K562 (cell line): Measurements from ENCODE around the gene ANO8. TPM values are rescaled to one million over a fixed set of nuclear protein-coding genes. Genes with fewer than 3 reads are reported as not detected.

Experiments
- CBX8 ChIP-seq: fragments of 200-600 bp; sonication (generic); IDR thresholded peaks from 2 replicates; pipeline ENCODE4 v1.6.1; 2012; ENCODE audit warnings: borderline replicate concordance, mixed run types, low read depth, mild to moderate bottlenecking, moderate library complexity, mixed read lengths, low read length, control low read depth, inconsistent platforms; ENCODE audit not compliant: poor library complexity, severe bottlenecking; ENCODE audit errors: extremely low read depth
- JUNB ChIP-seq: fragments of 450-650 bp; formaldehyde crosslinking; conservative IDR thresholded peaks from 2 replicates; pipeline ENCODE4 v1.4.0; 2020; ENCODE audit warnings: mild to moderate bottlenecking
- NFRKB ChIP-seq: fragments of 450-650 bp; IDR thresholded peaks from 2 replicates; pipeline ENCODE4 v1.6.1; 2016; ENCODE audit warnings: low read depth
- PHTF2 ChIP-seq: fragments of 250-450 bp; sonication (Bioruptor Pico); IDR thresholded peaks from 2 replicates; pipeline ENCODE4 v1.5.0; 2021; ENCODE audit warnings: mild to moderate bottlenecking
- PTBP1 ChIP-seq: fragments of 200-400 bp; formaldehyde crosslinking; IDR thresholded peaks from 2 replicates; pipeline ENCODE4 v1.6.1; 2017; ENCODE audit warnings: low read depth, low read length
- RHOXF2B ChIP-seq: fragments of 250-450 bp; sonication (Bioruptor Pico); conservative IDR thresholded peaks from 2 replicates; pipeline ENCODE4 v1.5.1; 2021
- SPI1 ChIP-seq: IDR thresholded peaks from 2 replicates; pipeline ENCODE4 v1.6.1; 2011; ENCODE audit warnings: low read depth, low read length, control low read depth, borderline replicate concordance
- SRSF7 ChIP-seq: fragments of 200-400 bp; formaldehyde crosslinking; optimal IDR thresholded peaks from 2 replicates; pipeline ENCODE3; 2017; ENCODE audit warnings: mild to moderate bottlenecking, low read depth, low read length
- polyA plus RNA-seq, 8 experiments: library from polyadenylated mRNA; depleted of rRNA in 4 of 8; stranded (reverse) in 5 of 8; unstranded in 3 of 8; fragments of >200 nt; fragmentation: Nextera tagmentation in 2 of 8; fragmentation: Illumina TruSeq in 1 of 8; extraction: Ambion mirVana in 2 of 8; extraction: Trizol in 1 of 8; gene quantifications; 2 replicates each; pipeline versions ENCODE4 v1.2.1 to v1.2.3, GENCODE V29; 2011 to 2014; ENCODE audit warnings: inconsistent platforms in 1 of 8, missing spikeins in 1 of 8
- total RNA-seq, 7 experiments: library from RNA; depleted of rRNA in 6 of 7; stranded (reverse); fragments of >200 nt in 6 of 7; fragmentation: Illumina TruSeq in 2 of 7; extraction: Trizol in 2 of 7; gene quantifications; 2 replicates each; pipeline versions ENCODE4 v1.2.1 to v1.2.3, GENCODE V29; 2011 to 2021; ENCODE audit warnings: low replicate concordance in 1 of 7
- TF ChIP-seq, protein P1 (sequence below): IDR thresholded peaks from 2 replicates; pipeline ENCODE4 v1.6.1; 2011; ENCODE audit warnings: borderline replicate concordance, low read depth, mild to moderate bottlenecking, moderate library complexity, low read length; ENCODE audit not compliant: insufficient read depth, poor library complexity, severe bottlenecking
- TF ChIP-seq, protein P2 (sequence below), 2 experiments: fragments of 450-650 bp in 1 of 2; sonication (generic) in 1 of 2; formaldehyde crosslinking in 1 of 2; IDR thresholded peaks in 1 of 2; conservative IDR thresholded peaks in 1 of 2; 2 replicates each; pipeline versions ENCODE4 v1.6.1 to v1.8.1; 2016 to 2023; ENCODE audit warnings: mild to moderate bottlenecking in 2 of 2, moderate library complexity in 2 of 2, inconsistent platforms in 1 of 2, missing genetic modification reagents in 1 of 2
- TF ChIP-seq, protein P3 (sequence below), 2 experiments: fragments of 450-650 bp in 1 of 2; sonication (generic) in 1 of 2; formaldehyde crosslinking in 1 of 2; IDR thresholded peaks; 2 replicates each; pipeline versions ENCODE4 v1.7.1 to v1.9.0; 2016 to 2022; ENCODE audit warnings: inconsistent platforms in 1 of 2, mild to moderate bottlenecking in 1 of 2, missing genetic modification reagents in 1 of 2

The ANO8 gene
- total and polyA plus RNA-seq, 9 of the 15 experiments (the other 6 are each of a cell fraction or from before 2014, with no cell fraction given): 0.07 to 7.6 (median 2.3) TPM; not detected in 1

DNA sequence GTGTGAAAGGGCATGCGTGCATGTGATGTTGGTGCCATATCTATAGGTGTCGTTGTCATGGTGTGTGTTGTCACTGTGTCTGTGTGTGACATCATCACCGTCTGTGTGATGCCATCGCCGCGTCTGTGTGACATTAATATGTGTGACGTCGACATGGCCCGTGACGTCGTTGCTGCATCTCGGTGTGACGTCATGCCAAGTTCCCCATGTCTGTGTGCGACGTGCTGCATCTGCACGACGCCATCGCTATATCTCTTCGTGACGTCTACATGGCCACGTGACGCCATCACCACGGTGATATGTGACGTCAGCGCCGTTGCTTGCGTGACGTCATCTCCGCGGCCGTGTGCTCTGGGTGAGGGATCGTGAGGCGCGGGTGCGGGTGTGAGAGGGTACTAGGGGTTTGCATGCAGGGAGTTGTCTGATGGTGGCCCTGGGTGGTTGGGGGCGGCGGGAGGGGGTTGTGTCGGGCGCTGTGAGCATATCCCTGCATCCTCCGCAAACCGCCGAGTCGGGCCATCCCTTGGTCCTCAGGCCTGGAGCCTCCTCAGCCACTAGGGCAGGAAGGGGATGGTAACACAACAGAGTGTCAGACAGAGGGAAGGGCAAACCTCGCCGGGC, 17.3 kb upstream of the ANO8 start (continued):
- TF ChIP-seq, protein P1, sequence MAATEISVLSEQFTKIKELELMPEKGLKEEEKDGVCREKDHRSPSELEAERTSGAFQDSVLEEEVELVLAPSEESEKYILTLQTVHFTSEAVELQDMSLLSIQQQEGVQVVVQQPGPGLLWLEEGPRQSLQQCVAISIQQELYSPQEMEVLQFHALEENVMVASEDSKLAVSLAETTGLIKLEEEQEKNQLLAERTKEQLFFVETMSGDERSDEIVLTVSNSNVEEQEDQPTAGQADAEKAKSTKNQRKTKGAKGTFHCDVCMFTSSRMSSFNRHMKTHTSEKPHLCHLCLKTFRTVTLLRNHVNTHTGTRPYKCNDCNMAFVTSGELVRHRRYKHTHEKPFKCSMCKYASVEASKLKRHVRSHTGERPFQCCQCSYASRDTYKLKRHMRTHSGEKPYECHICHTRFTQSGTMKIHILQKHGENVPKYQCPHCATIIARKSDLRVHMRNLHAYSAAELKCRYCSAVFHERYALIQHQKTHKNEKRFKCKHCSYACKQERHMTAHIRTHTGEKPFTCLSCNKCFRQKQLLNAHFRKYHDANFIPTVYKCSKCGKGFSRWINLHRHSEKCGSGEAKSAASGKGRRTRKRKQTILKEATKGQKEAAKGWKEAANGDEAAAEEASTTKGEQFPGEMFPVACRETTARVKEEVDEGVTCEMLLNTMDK: no peak
- TF ChIP-seq, protein P2, sequence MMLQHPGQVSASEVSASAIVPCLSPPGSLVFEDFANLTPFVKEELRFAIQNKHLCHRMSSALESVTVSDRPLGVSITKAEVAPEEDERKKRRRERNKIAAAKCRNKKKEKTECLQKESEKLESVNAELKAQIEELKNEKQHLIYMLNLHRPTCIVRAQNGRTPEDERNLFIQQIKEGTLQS (IDR thresholded peaks at IDR 0.05): peak; percentile 97
- TF ChIP-seq, protein P2 (CRISPR knock-in tag; conservative IDR thresholded peaks at IDR 0.05): no peak
- TF ChIP-seq SRSF7: no peak
- no peak for TF ChIP-seq NFRKB
- TF ChIP-seq JUNB: peak; percentile 50; the same call in 1 of the 2 replicates
- TF ChIP-seq SPI1: no peak
- TF ChIP-seq PHTF2: no peak
- TF ChIP-seq CBX8: no peak
- TF ChIP-seq PTBP1: no peak
- TF ChIP-seq, protein P3, sequence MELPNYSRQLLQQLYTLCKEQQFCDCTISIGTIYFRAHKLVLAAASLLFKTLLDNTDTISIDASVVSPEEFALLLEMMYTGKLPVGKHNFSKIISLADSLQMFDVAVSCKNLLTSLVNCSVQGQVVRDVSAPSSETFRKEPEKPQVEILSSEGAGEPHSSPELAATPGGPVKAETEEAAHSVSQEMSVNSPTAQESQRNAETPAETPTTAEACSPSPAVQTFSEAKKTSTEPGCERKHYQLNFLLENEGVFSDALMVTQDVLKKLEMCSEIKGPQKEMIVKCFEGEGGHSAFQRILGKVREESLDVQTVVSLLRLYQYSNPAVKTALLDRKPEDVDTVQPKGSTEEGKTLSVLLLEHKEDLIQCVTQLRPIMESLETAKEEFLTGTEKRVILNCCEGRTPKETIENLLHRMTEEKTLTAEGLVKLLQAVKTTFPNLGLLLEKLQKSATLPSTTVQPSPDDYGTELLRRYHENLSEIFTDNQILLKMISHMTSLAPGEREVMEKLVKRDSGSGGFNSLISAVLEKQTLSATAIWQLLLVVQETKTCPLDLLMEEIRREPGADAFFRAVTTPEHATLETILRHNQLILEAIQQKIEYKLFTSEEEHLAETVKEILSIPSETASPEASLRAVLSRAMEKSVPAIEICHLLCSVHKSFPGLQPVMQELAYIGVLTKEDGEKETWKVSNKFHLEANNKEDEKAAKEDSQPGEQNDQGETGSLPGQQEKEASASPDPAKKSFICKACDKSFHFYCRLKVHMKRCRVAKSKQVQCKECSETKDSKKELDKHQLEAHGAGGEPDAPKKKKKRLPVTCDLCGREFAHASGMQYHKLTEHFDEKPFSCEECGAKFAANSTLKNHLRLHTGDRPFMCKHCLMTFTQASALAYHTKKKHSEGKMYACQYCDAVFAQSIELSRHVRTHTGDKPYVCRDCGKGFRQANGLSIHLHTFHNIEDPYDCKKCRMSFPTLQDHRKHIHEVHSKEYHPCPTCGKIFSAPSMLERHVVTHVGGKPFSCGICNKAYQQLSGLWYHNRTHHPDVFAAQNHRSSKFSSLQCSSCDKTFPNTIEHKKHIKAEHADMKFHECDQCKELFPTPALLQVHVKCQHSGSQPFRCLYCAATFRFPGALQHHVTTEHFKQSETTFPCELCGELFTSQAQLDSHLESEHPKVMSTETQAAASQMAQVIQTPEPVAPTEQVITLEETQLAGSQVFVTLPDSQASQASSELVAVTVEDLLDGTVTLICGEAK (IDR thresholded peaks at IDR 0.05): no peak
- TF ChIP-seq, protein P3 (CRISPR knock-in tag; IDR thresholded peaks at IDR 0.05): no peak
- TF ChIP-seq RHOXF2B (CRISPR knock-in tag): no peak
